GM18868 (cell line): ENCODE results near the gene COG1.

Experiments
- ATAC-seq: cut with Tn5 transposase; IDR thresholded peaks from one replicate; pipeline ENCODE4 v1.9.1; 2021; ENCODE audit warnings: mild to moderate bottlenecking, moderate library complexity; ENCODE audit not compliant: unreplicated experiment

COG1 gene

DNA sequence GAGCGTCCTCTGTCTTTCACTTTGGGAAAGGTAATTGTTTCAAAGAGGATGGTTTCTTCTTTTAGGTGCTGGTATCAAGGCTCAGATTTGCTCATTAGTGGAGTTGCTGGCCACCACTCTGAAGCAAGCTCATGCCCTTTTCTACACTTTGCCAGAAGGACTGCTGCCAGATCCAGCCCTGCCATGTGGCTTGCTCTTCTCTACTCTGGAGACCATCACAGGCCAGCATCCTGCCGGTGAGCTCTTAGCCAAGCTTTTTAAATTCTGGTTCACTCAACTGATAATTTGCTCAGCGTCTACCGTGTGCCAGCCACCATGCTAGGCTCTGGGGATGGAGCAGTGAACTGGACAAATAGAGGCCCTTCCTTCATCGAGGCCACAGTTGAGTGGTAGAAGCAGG, 4.3 kb downstream of the COG1 start:
- no peak for ATAC-seq

DNA sequence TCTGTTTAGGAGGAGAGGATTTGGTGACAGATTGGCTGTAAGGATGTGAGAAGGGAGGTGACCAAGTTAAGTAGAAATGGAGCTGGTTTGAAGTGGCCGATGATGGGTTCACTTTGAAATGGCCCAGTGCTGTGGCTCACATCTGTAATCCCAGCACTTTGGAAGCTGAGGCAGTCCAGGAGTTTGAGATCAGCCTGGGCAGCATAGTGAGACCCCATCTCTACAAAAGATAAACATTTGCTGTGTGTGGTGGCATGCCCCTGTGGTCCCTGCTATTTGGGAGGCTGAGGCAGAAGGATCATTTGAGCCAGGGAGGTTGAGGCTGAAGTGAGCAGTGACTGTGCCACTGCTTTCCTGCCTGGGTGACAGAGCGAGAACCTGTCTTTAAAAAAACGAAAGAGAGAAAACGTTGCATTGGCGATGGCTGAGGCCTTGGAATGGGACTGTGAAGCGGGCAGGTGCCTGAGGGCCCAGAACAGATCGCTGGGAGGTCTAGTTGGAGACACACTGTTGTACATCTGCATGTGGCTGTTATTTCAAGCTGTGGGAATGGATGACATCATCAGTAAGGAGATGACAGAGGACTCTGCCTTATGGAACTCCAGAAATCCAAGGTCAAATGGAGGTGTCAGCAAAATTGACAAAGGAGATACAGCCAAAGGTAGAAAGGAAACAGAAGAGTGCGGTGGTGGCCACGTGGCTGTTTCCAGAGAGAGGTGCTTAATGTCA, 5.5 kb downstream of the COG1 start:
- no peak for ATAC-seq

DNA sequence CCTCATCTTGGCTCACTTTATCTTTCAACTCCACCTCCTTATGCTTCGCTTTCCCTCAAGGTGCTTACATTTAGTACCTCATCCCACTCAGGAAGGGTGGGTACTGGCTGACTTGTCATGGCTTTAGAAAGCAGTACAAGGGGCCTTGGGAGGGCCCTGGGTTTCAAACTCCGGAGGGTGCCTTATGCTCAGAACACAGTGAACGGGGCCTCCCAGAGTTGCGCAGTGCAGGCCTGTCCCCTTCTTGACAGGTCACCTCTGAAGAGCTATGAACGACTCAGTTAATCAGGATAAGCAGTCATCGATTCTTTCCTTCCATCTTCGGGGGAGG, 6.0 kb downstream of the COG1 start:
- no peak for ATAC-seq

DNA sequence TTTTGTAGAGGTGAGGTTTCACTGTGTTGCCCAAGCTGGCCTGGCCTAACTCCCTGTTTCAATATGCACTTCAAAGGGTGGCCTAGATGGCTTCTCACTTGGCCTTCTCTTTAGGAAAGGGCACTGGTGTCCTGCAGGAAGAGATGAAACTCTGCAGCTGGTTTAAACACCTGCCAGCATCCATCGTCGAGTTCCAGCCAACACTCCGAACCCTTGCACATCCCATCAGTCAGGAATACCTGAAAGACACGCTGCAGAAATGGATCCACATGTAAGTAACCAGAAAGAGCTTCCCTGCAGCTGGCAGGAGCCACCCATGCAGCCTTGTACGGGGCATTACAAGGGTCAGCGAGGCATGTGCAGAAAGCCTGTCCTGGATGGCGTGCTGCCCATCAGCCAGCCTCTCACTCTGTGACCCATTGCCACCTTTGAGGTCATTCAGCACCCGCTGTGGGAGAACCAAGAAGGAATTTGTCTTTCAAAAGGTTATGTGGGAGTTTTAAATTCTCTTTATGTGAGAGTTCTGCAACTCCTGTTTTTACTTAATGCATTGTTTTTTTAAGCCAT, 7.0 kb downstream of the COG1 start:
- no peak for ATAC-seq

DNA sequence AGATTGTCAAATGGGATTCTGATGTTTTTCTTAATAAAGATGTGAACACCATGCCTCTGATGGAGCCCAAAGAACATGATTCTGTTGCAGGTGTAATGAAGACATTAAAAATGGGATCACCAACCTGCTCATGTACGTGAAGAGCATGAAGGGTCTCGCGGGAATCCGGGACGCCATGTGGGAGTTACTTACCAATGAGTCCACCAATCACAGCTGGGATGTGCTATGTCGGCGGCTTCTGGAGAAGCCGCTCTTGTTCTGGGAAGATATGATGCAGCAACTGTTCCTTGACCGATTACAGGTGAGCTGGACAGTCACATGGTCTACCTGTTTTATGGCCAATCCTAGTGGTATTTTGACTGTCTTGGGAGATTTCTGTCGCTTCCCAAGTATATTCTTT, 7.6 kb downstream of the COG1 start:
- no peak for ATAC-seq

DNA sequence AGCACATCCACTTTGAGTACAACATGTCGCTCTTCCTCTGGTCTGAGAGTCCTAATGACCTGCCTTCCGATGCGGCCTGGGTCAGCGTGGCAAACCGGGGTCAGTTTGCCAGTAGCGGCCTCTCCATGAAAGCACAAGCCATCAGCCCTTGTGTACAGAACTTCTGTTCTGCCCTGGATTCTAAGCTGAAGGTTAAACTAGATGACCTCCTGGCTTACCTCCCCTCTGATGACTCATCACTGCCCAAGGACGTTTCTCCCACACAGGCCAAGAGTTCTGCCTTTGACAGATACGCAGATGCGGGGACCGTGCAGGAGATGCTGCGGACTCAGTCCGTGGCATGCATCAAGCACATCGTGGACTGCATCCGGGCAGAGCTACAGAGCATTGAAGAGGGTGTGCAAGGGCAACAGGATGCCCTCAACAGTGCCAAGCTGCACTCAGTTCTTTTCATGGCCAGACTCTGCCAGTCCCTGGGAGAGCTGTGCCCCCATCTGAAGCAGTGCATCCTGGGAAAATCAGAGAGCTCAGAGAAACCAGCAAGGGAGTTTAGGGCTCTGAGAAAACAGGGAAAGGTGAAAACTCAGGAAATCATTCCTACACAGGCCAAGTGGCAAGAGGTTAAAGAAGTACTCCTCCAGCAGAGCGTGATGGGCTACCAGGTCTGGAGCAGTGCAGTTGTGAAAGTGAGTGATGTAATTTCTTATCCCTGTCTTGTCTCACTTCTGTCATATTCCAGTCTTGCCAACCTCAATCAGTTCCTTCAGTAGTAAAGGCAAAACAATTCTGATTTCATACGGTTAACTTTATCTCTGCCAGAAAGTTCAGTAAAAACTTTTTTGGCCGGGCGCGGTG, 8.6 kb downstream of the COG1 start:
- ATAC-seq = no peak

DNA sequence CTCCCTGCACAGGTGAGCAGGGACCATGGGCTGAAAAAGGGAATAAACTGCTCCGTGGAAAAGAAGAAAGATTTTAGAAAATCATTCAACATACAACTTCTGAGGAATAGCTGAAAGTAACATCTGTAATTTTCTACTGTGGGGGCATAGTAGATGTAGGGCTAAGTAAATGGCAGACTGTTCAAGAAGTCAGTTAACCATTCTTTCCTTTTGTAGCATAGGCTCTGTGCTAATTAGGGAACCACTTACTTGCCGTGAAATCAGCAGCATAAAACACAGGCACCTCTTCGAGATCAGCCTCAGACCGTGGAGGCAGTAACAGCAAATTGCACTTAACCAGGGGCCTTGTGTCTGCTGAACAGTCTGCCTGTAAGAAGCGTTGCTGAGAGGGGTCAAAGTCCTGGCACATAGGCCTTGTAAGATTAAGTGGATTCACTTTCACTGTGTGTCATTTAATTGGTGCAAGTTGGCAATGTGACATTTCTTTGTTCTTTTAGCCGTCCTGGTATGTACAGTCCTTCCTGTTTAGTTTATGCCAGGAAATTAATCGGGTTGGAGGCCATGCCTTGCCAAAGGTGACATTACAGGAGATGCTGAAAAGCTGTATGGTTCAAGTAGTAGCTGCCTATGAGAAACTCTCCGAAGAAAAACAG, 10.4 kb downstream of the COG1 start:
- ATAC-seq = no peak

DNA sequence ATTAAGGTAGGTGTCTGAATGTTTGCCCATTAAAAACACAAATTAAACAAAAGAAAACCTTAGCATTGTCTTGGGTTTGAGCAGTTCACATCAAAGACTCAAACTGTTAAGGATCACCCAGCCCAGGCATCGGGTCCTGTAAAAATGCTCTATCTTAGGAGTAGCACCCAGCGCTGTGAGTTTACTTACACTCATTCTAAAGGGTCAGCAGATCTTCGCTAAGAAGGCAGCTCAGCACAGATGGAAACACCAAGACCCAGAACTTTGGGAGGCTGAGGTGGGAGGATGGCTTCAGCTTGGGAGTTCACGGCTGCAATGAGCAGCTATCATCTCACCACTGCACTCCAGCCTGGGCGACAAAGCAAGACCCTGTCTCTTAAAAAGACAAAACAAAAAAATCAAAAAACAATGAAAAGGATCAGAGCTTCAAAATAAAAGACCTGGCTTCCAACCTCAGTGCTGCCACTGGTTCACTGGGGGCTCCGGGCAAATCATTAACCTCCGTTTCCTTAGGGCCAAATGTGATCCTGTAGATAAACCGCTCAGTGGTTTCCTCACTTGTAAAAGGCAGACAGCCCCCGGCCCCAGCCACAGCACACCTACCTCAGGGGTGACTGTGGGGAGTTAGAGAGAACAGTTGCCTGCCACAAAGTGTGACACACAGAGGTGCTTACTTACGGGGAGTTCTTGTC, 11.1 kb downstream of the COG1 start:
- no peak for ATAC-seq

DNA sequence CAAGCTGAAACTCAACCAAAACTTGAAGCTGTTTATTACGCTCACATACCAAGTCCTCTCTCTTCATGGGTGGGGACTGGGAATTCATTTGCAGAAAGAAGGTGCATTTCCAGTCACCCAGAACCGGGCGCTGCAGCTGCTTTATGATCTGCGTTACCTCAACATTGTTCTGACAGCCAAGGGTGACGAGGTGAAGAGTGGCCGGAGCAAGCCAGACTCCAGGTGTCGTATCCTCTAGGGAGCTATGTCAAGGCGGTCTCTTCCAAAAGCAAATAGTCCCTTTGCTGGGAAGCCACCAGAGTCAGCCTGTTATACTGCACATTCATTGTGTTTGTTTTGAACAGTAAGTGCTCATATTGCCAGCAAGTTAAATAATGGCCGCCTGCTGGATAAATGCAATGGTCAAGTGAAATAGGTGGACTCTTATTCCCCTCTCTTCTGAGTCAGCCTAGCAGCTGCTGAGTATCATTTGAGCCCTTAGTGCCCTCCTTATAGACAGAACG, 12.7 kb downstream of the COG1 start:
- ATAC-seq = no peak

DNA sequence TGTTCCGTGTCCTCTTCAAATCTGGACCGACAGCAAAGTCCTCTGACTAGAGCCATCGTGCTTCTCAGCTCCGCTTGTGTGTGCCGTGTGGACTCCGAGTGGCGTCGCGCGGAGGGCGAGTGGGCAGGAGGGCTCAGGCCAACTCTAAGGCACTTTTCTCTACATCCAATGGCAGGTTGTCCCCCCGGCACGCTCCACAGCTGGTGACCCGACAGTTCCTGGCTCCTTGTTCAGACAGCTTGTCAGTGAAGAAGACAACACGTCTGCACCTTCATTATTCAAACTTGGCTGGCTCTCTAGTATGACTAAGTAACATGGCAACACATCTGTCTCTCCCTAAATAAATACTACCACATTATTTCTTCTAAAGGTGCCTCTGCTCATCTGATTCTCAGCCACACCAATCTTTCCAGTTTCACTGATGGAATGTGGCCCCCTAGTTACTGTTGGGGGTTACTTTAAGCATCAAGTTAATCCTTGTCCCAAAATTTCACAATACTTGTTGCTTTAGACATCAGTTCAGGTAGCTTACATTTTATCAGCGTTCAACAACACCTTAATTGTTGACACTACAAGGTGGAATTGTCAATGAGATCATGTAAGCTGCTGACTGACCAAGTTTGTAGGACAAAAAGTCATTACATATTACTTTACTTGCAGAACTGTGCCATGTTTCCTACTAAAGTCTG, 15.4 kb downstream of the COG1 start:
- ATAC-seq = no peak

DNA sequence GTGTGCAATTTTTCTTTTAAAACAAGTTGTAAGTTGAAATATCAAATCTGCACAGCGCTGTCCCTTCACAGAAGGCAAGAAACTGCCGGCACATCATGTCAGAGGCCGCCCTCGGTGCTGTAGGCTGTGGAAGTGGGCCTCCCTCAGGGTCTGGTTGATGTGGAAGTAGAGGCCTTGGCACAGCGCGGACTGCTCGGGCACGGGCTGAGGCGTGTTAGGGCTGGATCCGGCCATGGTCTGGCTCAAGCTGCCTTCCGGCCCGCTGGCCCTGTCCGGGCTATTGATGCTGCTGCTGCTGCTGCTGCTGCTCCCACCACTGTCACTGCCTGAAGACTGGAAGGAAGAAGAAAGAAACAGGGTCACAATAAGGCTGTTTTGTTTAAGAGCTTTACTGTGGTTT, 16.6 kb downstream of the COG1 start:
- ATAC-seq = no peak

DNA sequence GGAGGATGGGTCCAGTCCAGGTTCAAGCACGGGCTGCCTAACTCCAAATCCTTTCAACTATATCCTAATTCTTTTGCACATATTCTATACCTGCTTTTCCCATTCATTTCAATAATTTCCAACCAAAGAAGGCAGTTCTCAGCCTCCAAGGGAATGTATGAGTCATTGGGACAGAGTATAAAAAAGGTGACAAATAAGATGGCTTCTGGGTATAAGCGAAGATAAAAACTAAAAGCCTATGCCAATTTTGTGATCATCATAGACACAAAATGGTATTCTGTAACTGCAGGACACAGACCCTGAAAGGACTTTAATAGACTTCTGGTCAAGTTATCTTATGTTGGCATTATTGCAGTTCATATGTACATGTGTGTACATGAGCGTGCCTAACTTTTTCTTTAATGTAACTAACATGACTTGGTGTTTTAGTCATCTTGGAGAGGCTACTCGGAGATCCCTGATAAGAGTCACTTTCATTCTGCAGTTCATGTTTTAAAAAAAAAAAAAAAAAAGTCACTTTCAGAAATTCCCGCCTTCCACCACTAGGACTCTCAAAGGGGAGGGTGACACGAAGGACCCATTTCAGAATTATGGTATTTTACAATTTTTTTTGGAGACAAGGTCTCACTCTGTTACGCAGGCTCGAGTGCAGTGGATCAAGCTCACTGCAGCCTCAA, 17.3 kb downstream of the COG1 start:
- no peak for ATAC-seq

DNA sequence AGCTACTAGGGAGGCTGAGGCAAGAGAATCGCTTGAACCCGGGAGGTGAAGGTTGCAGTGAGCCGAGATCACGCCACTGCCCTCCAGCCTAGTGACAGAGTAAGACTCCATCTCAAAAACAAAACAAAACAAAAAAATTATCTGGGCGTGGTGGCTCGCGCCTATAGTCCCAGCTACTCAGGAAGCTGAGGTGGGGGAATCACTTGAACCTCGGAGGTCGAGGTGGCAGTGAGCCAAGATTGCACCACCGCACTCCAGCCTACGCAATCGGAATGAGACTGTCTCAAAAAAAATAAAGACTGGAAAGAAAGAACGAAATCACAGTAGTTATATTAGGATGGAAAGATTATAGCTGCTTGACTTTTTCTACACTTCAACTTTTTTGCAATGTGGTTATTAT, 18.9 kb downstream of the COG1 start:
- ATAC-seq = no peak

DNA sequence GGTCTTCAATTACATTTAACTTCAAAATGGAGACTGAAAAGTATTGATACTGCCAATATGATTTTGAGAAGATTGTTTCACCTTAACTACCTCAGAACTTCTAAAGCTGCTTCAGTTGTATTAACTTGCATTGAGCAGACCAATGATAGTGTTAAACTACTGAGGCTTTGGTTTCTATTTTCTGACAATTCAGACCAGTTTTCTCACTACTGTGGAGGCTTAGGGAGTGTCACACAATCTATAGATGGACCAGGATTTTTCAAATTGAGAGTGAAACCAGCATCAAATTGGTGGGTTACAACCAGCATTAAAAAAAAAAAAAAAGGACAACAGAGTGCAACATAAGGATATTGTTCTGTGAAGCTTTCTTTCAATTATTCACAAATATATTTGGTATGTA, 21.2 kb downstream of the COG1 start:
- no peak for ATAC-seq

DNA sequence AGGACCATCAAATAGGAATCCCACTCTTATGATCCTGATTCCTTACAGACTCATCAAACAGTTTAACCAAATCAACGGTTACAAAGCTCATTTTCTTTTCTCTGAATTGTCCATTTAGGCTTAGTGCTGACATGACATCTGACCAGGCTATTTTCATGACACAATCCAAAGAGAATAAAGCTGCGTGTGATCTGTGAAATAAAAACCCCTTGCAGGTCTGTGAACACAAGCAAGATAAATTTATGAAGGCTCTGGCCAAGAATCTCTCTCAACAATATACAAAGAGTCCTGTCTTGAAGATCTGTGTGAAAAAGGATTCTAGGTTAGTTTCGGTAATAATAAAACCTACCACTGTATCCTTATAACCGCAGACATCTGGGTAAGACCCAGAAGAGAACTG, 22.0 kb downstream of the COG1 start:
- no peak for ATAC-seq

DNA sequence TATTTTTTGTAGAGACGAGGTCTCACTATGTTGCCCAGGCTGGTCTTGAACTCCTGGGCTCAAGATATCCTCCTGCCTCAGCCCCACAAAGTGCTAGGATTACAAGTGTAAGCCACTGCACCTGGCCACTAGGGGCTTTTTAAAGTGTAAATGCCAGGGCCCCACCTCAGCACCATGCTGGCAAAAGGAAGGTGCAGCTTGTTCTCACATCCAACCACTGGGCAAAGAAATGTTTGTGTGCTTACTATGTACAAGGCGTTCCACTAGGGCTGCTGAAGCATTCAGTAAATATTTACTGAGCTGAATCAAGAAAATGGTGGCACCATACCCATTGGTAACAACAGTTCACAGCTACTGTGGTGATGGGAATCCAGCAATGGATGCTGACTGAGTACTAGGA, 22.6 kb downstream of the COG1 start:
- no peak for ATAC-seq

DNA sequence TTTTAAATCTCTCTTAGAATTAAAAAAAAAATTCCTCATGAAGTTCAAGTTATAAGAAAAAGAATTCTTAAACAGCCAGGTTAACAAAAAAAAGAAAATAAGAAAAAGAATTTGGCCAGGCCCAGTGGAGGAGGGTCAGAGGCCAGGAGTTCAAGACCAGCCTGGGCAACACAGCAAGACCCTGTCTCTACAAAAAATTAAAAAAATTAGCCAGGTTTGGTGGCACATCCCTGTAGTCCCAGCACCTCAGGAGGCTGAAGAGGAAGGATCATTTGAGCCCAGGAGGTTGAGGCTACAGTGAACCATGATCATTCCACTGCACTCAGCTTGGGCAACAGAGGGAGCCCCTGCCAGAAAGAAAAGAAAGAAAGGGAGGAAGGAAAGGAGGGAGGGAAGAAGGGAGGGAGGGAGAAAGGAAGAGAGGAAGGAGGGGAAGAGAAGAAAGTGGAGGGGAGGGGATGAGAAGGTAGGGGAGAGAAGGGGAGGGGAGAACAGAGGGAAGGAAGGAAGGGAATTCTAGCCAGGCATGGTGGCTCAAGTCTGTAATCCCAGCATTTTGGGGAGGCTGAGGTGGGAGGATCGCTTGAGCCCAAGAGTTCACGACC, 30.9 kb downstream of the COG1 start:
- no peak for ATAC-seq

DNA sequence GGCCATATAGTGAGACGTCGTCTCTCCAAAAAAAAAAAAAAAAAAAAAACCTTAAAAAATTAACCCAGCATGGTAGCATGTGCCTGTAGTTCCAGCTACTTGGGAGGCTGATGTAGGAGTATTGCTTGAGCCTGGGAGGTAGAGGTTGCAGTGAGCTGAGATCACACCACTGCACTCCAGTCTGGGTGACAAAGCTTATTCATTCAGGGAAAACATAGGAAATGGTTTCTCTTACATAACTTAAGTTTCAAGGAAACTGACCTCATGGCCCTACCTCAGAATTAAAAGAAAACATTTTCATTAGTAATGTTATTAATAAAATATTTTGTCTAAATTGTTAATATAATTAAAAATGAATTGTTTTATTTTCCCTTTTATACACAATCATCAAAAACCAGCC, 31.4 kb downstream of the COG1 start:
- no peak for ATAC-seq

DNA sequence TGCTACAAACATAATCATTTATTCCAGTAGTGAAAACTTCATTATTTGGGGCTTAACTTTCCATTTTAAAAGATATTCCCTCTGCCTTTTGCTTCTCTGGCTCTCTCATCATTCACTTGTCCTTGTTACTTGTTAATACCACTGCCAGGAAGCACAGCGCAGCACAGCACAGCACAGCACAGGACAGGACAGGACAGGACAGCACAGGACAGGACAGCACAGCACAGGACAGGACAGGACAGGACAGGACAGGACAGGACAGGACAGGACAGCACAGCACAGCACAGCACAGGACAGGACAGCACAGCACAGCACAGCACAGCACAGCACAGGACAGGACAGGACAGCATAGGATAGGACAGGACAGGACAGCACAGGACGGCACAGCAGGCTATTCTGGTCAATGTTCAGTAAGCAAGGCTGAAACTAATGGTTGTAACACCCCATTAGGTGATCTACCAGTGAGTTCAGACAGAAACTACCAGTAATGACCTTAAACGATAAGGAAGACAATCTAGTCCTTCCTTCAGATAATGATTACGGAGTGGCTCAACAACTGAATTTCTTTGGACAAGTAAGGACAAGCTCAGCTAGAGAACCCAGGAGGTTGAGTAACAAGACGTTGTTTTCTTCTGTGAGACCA, 31.9 kb downstream of the COG1 start:
- no peak for ATAC-seq
